MCF 10A (cell line): ENCODE data around the gene ING5. TPM values are rescaled to one million over a fixed set of nuclear protein-coding genes. Genes with fewer than 3 reads are reported as not detected.

Experiments used
- BruUV-seq: library from RNA; stranded (reverse); fragments of 400-500 nt; replicated peaks from 2 replicates; lab custom pipeline; 2021; lab: Mats Ljungman, UMichigan
- CTCF ChIA-PET: fragments of 300-600 bp; sonication (Branson Sonifier 250); formaldehyde crosslinking; extraction: SDS; loops from one replicate; lab custom pipeline; 2021; ENCODE audit warnings: antibody characterized with exemption, inconsistent platforms; lab: Yijun Ruan, JAX
- POLR2A ChIA-PET: fragments of 300-600, 350-650 bp; sonication (Branson Sonifier 250); formaldehyde crosslinking; extraction: SDS; loops from one replicate; lab custom pipeline; 2020; ENCODE audit warnings: antibody characterized with exemption, inconsistent platforms; lab: Yijun Ruan, JAX
- DNase-seq: peaks from one replicate; pipeline ENCODE4 v3.0.0-alpha.2; 2018; ENCODE audit not compliant: unreplicated experiment
- H3K27ac Mint-ChIP-seq: one replicate; pipeline ENCODE4 v1.8.0; 2022; ENCODE audit warnings: mild to moderate bottlenecking, low read depth, mixed read lengths; ENCODE audit not compliant: unreplicated experiment
- H3K27me3 Mint-ChIP-seq: one replicate; pipeline ENCODE4 v1.8.0; 2022; ENCODE audit warnings: mixed read lengths; ENCODE audit not compliant: insufficient read depth, unreplicated experiment
- H3K36me3 Mint-ChIP-seq: one replicate; pipeline ENCODE4 v1.8.0; 2022; ENCODE audit warnings: mild to moderate bottlenecking, moderate library complexity, mixed read lengths; ENCODE audit not compliant: insufficient read depth, unreplicated experiment
- H3K4me1 Mint-ChIP-seq: one replicate; pipeline ENCODE4 v1.8.0; 2022; ENCODE audit warnings: mixed read lengths; ENCODE audit not compliant: insufficient read depth, unreplicated experiment
- H3K4me3 Mint-ChIP-seq: one replicate; pipeline ENCODE4 v1.8.0; 2022; ENCODE audit warnings: mild to moderate bottlenecking, moderate library complexity, mixed read lengths; ENCODE audit not compliant: unreplicated experiment
- H3K9me3 Mint-ChIP-seq: one replicate; pipeline ENCODE4 v1.8.0; 2022; ENCODE audit warnings: mixed read lengths; ENCODE audit not compliant: unreplicated experiment
- intact Hi-C: fragments of 100-400 bp; cut with micrococcal nuclease; formaldehyde crosslinking; loops from 2 replicates; pipeline ENCODE4 v1.14.1; 2022
- total RNA-seq: library from RNA; stranded (reverse); gene quantifications from 2 replicates; pipeline ENCODE4 v1.2.3, GENCODE V29; 2022
- TF ChIP-seq, protein P1 (sequence below): fragments of 200-600 bp; IDR thresholded peaks from one replicate; pipeline ENCODE4 v1.8.0; 2022; ENCODE audit warnings: antibody characterized with exemption, mild to moderate bottlenecking; ENCODE audit not compliant: unreplicated experiment

ING5 gene
- total RNA-seq, 1 experiment from 2014 or later = 35.5 TPM

DNA sequence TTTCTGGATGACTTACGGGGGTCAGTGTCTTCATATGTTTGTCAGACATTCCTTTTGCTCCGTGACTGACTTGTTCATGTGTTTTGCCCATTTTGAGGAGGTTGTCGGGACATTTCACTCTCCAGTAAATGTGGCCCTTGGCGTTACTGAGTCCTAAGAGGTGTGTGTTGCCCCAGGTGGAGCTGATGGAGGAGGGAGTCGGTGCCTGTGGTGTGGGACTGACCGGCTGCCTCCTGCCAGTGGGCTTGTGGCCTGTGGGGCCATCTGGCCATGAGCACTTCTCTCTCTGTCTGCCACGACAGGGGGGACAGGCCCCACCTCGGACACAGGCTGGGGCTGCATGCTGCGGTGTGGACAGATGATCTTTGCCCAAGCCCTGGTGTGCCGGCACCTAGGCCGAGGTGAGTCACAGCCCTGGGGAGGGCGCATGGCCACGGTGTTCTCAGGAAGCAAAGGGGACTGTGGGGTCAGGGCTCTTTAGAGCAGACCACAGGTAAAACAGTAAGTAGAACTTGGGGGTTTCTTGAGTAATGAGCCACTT lies 48.6 kb upstream of the ING5 start:
- H3K27me3 Mint-ChIP-seq = no peaks in the 10 kb centered on the region
- H3K36me3 Mint-ChIP-seq = peaks cover 67% of the 10 kb centered on the region
- TF ChIP-seq, protein P1, sequence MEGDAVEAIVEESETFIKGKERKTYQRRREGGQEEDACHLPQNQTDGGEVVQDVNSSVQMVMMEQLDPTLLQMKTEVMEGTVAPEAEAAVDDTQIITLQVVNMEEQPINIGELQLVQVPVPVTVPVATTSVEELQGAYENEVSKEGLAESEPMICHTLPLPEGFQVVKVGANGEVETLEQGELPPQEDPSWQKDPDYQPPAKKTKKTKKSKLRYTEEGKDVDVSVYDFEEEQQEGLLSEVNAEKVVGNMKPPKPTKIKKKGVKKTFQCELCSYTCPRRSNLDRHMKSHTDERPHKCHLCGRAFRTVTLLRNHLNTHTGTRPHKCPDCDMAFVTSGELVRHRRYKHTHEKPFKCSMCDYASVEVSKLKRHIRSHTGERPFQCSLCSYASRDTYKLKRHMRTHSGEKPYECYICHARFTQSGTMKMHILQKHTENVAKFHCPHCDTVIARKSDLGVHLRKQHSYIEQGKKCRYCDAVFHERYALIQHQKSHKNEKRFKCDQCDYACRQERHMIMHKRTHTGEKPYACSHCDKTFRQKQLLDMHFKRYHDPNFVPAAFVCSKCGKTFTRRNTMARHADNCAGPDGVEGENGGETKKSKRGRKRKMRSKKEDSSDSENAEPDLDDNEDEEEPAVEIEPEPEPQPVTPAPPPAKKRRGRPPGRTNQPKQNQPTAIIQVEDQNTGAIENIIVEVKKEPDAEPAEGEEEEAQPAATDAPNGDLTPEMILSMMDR = no peak
- DNase-seq = no peak
- no peaks in the 10 kb centered on the region for H3K4me1 Mint-ChIP-seq
- intact Hi-C loops = no loop called here
- POLR2A ChIA-PET = no interaction called here
- BruUV-seq = no TSS peak
- no peaks in the 10 kb centered on the region for H3K9me3 Mint-ChIP-seq
- CTCF ChIA-PET = interaction anchor here (0.7 kb wide), 1 partner anchor 266 kb away, joined by 3 read pairs; no protein-coding TSS in a partner anchor
- no peak overlapping the region for H3K4me3 Mint-ChIP-seq
- H3K27ac Mint-ChIP-seq = no peak overlapping the region

DNA sequence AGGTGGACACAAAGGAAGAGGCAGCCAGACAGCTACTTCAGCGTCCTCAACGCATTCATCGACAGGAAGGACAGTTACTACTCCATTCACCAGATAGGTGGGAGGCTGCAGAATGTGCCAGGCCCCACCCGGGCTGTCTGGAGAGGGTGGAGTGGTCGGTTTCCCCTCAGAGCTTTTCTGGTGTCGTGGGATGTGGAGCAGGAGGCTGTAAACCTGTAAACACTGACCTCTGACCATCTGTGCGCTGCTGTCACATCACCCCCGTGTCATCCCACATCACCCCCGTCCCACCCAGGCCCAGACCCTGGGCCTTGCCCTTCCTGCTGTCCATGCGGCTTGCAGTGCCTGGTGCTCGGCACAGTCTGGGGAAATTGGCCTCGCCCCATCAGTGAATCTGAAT lies 47.3 kb upstream of the ING5 start:
- ChIA-PET POLR2A (interaction anchor here (0.6 kb wide), 1 partner anchor 362 kb away, joined by 3 read pairs; no protein-coding TSS in a partner anchor), CTCF (interaction anchor here (0.6 to 0.7 kb wide), 2 partner anchors 161 to 1321 kb away, joined by 3 read pairs; no protein-coding TSS in a partner anchor)
- intact Hi-C loops = no loop called here
- DNase-seq = no peak
- peaks cover 78% of the 10 kb centered on the region for H3K36me3 Mint-ChIP-seq
- no peak overlapping the region for H3K4me3 Mint-ChIP-seq
- H3K9me3 Mint-ChIP-seq = no peaks in the 10 kb centered on the region
- no peaks in the 10 kb centered on the region for H3K27me3 Mint-ChIP-seq
- no peaks in the 10 kb centered on the region for H3K4me1 Mint-ChIP-seq
- TF ChIP-seq, protein P1 = no peak
- BruUV-seq = no TSS peak
- no peak overlapping the region for H3K27ac Mint-ChIP-seq

DNA sequence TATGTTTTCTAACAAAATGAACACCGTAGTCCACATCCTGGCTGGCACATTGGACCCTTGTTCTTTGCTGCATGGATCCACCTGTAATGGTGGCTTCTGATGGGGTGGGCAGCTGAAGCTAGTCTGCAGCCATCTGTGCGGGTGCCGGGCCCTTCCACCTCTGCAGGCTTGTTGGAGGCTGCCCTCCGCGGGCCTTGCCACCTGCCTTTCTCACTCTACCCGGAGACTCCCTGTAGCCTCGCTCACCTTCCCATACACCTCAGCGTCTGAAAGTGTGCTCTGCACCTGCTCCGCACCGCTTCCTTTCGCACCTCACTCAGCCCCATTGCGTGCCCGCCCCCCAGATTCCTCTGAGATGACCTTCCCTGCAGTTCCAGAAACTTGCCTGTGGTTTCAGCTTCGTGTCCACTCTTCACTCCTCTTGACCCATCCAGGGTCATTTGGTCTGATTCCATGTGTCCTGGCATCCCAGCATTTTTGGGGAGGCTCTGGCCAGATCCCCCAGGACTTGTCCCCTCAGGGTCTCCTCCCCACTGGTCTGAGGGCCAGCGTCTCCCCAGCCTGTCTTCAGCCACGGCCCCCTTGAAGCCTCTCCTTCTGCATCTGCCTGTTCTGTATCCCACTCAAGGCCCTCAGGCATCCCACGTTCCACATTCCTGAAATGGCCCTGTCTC lies 46.2 kb upstream of the ING5 start:
- Mint-ChIP-seq H3K4me3 (no peak overlapping the region), H3K4me1 (no peaks in the 10 kb centered on the region), H3K27ac (no peak overlapping the region), H3K9me3 (no peaks in the 10 kb centered on the region), H3K36me3 (peaks cover 82% of the 10 kb centered on the region), H3K27me3 (no peaks in the 10 kb centered on the region)
- ChIA-PET CTCF (interaction anchor here (0.6 kb wide), 1 partner anchor 25 kb away, joined by 3 read pairs; no protein-coding TSS in a partner anchor), POLR2A (no interaction called here)
- no peak for DNase-seq
- BruUV-seq = no TSS peak
- intact Hi-C loops = no loop called here
- TF ChIP-seq, protein P1 = no peak

DNA sequence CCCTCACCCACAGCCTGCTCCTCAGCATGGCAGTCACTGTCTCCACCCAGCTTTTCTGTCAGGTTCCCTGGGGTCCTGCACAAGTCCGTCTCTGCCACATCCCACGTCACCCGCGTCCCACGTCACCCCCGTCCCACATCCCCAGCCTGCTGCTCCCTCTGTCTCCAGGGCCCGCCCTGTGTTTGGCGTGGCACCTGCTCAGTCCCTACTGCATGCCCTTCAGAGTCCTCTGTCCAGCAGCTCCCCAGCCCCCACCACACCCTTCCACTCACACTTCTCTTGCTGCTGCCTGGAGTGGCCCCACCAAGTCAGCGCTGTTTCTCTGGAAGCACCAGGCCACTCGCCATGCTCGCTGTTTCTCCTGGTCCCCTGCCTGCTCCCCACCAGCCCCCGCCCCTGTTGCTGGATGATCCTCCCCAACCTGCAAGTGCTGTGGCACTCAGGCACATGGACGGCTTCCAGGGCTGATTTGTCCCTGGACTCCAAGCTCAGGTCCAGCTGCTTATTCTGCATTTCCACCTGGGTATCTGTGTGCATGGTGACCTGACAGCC lies 45.6 kb upstream of the ING5 start:
- Mint-ChIP-seq H3K4me3 (no peak overlapping the region), H3K36me3 (peaks cover 78% of the 10 kb centered on the region), H3K27ac (no peak overlapping the region), H3K4me1 (no peaks in the 10 kb centered on the region), H3K9me3 (no peaks in the 10 kb centered on the region), H3K27me3 (no peaks in the 10 kb centered on the region)
- POLR2A ChIA-PET = no interaction called here
- no peak for DNase-seq
- intact Hi-C loops = no loop called here
- CTCF ChIA-PET = interaction anchor here (0.6 kb wide), 1 partner anchor 26 kb away, joined by 3 read pairs; no protein-coding TSS in a partner anchor
- no TSS peak for BruUV-seq
- TF ChIP-seq, protein P1 = no peak
